Pancreas (tissue), 10 donors: ENCODE results near the gene COPS4. TPM values are rescaled to one million over a fixed set of nuclear protein-coding genes. Genes with fewer than 3 reads are reported as not detected.

ENCODE experiments used
- ATAC-seq, 4 donors: fragments of 200-7000 bp; cut with Tn5 transposase; one replicate each; pipeline versions ENCODE4 v1.8.0 to v1.9.1; 2020; ENCODE audit warnings: mild to moderate bottlenecking in 4 of 4, moderate library complexity in 4 of 4
- DNase-seq, 6 donors: peaks; one replicate each; pipeline ENCODE4 v3.0.0-alpha.2; 2020
- FAIRE-seq: peaks from 2 replicates; lab custom pipeline; 2012; peaks lifted over from hg19 to GRCh38; lab: Jason Lieb, UNC
- H3K27ac ChIP-seq, 4 donors: fragments of 200-600 bp; sonication (generic); 1 replicate in 3 of 4; 2 replicates in 1 of 4; pipeline versions ENCODE4 v1.5.0 to v1.8.0; 2020
- H3K27me3 ChIP-seq, 4 donors: fragments of 200-600 bp; one replicate each; pipeline ENCODE4 v1.8.0; 2021
- H3K36me3 ChIP-seq, 3 donors: fragments of 200-600 bp; sonication (generic) in 1 of 3; one replicate each; pipeline versions ENCODE4 v1.5.0 to v1.8.0; 2020 to 2021
- H3K4me1 ChIP-seq, 3 donors: fragments of 200-600 bp; one replicate each; pipeline ENCODE4 v1.8.0; 2021
- H3K4me3 ChIP-seq, 4 donors: fragments of 200-600 bp; sonication (generic) in 2 of 4; one replicate each; pipeline versions ENCODE4 v1.5.0 to v1.8.0; 2020 to 2021
- H3K9me3 ChIP-seq, 4 donors: fragments of 200-600 bp; one replicate each; pipeline ENCODE4 v1.8.0; 2021
- WGBS, 2 donors: extraction: QIAGEN DNeasy Blood & Tissue Kit; methylation state at CpG; one replicate each; pipeline ENCODE4 v1.1.7; 2013; 5-methylcytosine and 5-hydroxymethylcytosine counted together
- intact Hi-C, 3 donors: fragments of 100-400 bp; cut with DNase I; formaldehyde crosslinking; loops; one replicate each; pipeline versions ENCODE4 v1.11.1 to v1.14.2; 2022
- polyA plus RNA-seq, 2 donors: library from polyadenylated mRNA; stranded (reverse); fragments of 200-250 nt; gene quantifications; one replicate each; pipeline ENCODE4 v1.2.3, GENCODE V29; 2013
- total RNA-seq, 6 donors: library from RNA; stranded (reverse); fragmentation: NEBNext Ultra II Directional in 4 of 6; extraction: Animal tissue kit (Norgen Biotek cat#: 25700) in 4 of 6; gene quantifications; one replicate each; pipeline versions ENCODE4 v1.2.1 to v1.2.4, GENCODE V29; 2021 to 2023
- TF ChIP-seq, protein P1 (sequence below), 4 donors: fragments of 200-600 bp; sonication (generic) in 3 of 4; IDR thresholded peaks; one replicate each; pipeline versions ENCODE4 v1.5.0 to v1.8.0; 2021; ENCODE audit warnings: antibody characterized with exemption in 4 of 4
- donor health status: healthy with polysubstance abuse.
- donor health status: DM: no; HTN: no; CAD: no; lungs with moderate emphysema.
- donor health status: DM: no; HTN: no; CAD: no.
- donor health status: control.
- donor health status: control.
- donor health status: Bipolar disorder and iron deficiency.
- donor health status: DM: yes; HTN: yes; CAD: no.
- donor health status: DM: no; HTN: no; CAD: no.
- donor health status: DM: no; HTN: no; CAD: no.
- donor health status: DM: yes; HTN: yes; CAD: no.

Gene COPS4
- total and polyA plus RNA-seq, 8 donors: 9.0 to 23.2 (median 13.0) TPM

DNA sequence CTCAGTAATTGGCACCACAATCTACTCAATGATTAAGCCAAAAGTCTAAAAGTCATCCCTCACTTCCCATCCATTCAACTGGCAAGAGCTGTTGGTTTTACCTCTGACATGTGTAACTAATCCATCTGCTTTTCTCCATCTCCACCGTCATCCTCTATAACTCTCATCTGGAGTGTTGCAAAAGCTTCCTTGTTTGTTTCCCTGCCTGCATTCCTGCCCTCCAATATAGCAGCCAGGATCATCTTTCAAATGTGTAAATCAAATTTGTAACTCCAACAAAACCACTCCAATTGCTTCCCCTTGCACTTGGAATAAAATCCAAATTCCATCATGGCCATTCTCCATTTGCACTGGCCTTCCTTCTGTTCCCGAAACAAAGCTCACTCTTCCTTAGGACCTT lies 83.9 kb downstream of the COPS4 start:
- Histone ChIP-seq H3K27ac (no peak overlapping the region), H3K4me1 (no peaks in the 10 kb centered on the region), H3K4me3 (no peak overlapping the region), H3K27me3 (no peaks in the 10 kb centered on the region), H3K36me3 (no peaks in the 10 kb centered on the region), H3K9me3 (no peaks in the 10 kb centered on the region)
- no peak for ATAC-seq
- FAIRE-seq: no peak
- no peak for DNase-seq
- WGBS, 2 donors: 65 to 79% methylated on average over 2 of the region's 2 CpGs
- intact Hi-C loops: no loop called here
- TF ChIP-seq, protein P1, sequence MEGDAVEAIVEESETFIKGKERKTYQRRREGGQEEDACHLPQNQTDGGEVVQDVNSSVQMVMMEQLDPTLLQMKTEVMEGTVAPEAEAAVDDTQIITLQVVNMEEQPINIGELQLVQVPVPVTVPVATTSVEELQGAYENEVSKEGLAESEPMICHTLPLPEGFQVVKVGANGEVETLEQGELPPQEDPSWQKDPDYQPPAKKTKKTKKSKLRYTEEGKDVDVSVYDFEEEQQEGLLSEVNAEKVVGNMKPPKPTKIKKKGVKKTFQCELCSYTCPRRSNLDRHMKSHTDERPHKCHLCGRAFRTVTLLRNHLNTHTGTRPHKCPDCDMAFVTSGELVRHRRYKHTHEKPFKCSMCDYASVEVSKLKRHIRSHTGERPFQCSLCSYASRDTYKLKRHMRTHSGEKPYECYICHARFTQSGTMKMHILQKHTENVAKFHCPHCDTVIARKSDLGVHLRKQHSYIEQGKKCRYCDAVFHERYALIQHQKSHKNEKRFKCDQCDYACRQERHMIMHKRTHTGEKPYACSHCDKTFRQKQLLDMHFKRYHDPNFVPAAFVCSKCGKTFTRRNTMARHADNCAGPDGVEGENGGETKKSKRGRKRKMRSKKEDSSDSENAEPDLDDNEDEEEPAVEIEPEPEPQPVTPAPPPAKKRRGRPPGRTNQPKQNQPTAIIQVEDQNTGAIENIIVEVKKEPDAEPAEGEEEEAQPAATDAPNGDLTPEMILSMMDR (IDR thresholded peaks at IDR 0.05): no peak

- no peaks in the 10 kb centered on the region for H3K4me1 ChIP-seq
- intact Hi-C loops: no loop called here
- no peak for ATAC-seq
- TF ChIP-seq, protein P1 (IDR thresholded peaks at IDR 0.05): no peak
- no peak overlapping the region for H3K4me3 ChIP-seq
- no peak for DNase-seq
- 73 to 77% methylated on average over 5 of the region's 5 CpGs for WGBS, 2 donors
- no peak for FAIRE-seq
- no peaks in the 10 kb centered on the region for H3K36me3 ChIP-seq
- no peak overlapping the region for H3K27ac ChIP-seq
- no peaks in the 10 kb centered on the region for H3K9me3 ChIP-seq
- no peaks in the 10 kb centered on the region for H3K27me3 ChIP-seq
Observed at GRCh38 chr4:83121246-83121645, 86.3 kb downstream of the COPS4 start.

GRCh38 chr4:83124111-83124780 lies 89.3 kb downstream of the COPS4 start:
- TF ChIP-seq, protein P1 (IDR thresholded peaks at IDR 0.05): no peak
- Histone ChIP-seq H3K9me3 (no peaks in the 10 kb centered on the region), H3K4me1 (no peaks in the 10 kb centered on the region), H3K27ac (no peak overlapping the region), H3K4me3 (no peak overlapping the region), H3K36me3 (no peaks in the 10 kb centered on the region), H3K27me3 (no peaks in the 10 kb centered on the region)
- DNase-seq: no peak
- WGBS, 2 donors: 69 to 77% methylated on average over 10 of the region's 10 CpGs
- intact Hi-C loops: no loop called here
- peak in 2 of 4 donors; percentile 45 to 66 for ATAC-seq
- FAIRE-seq: no peak

Other genes with a start within 250 kb of the COPS4 start
- 10 to 100 TPM; 19.1 to 41.3 (median 27.1) TPM for gene SCD5, start 236.4 kb upstream of the COPS4 start, total RNA-seq
- gene SCD5, start 236.4 kb upstream of the COPS4 start, polyA plus RNA-seq: 10 to 100 TPM; 30.3 to 58.3 TPM
- gene SEC31A, start 144.0 kb upstream of the COPS4 start, total RNA-seq: 100 to 1,000 TPM; 149 to 205 (median 173) TPM
- gene SEC31A, start 144.0 kb upstream of the COPS4 start, polyA plus RNA-seq: 100 to 1,000 TPM; 123 to 135 TPM
- 1 to 10 TPM; 1.8 to 3.5 (median 2.7) TPM for gene THAP9, start 134.4 kb upstream of the COPS4 start, total RNA-seq
- 1 to 10 TPM; 1.7 to 2.7 TPM for gene THAP9, start 134.4 kb upstream of the COPS4 start, polyA plus RNA-seq
- 1 to 10 TPM; 2.6 to 5.7 (median 3.7) TPM for gene LIN54, start 24.4 kb upstream of the COPS4 start, total RNA-seq
- 1 to 10 TPM; 1.1 to 2.1 TPM for gene LIN54, start 24.4 kb upstream of the COPS4 start, polyA plus RNA-seq
- gene PLAC8, start 79.5 kb downstream of the COPS4 start, total RNA-seq: 1 to 10 TPM in 5 of 6 donors, under 1 TPM in 1; 0.93 to 3.1 (median 2.1) TPM
- 10 to 100 TPM in 1 of 2 donors, 1 to 10 TPM in 1; 1.5 to 10.0 TPM for gene PLAC8, start 79.5 kb downstream of the COPS4 start, polyA plus RNA-seq
- 1 to 10 TPM; 2.8 to 5.4 (median 3.9) TPM for gene COQ2, start 249.6 kb downstream of the COPS4 start, total RNA-seq
- 1 to 10 TPM; 2.9 to 5.0 TPM for gene COQ2, start 249.6 kb downstream of the COPS4 start, polyA plus RNA-seq